Measurements from ENCODE around the gene MED13.
"Not testable (repeated sequence)": the region's sequence is repeated elsewhere in the genome, so short reads cannot be mapped to it uniquely, and the experiment has no call there.

DNA sequence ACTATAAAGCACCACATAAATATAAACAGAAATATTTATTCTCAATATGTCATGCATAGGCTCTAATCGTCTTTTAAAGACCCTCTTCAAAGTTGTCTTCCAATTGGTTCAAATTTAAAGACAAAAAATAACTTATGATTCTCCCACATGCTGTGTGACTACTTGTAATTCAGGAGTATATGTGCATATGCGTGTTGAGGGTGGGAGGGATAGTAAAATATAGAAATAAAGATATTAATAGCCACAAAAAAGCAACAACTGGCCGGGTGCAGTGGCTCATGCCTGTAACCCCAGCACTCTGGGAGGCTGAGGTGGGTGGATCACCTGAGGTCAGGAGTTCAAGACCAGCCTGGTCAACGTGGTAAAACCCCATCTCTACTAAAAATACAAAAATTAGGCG, 170.8 kb downstream of the MED13 start:
- TF ChIP-seq, protein P1, sequence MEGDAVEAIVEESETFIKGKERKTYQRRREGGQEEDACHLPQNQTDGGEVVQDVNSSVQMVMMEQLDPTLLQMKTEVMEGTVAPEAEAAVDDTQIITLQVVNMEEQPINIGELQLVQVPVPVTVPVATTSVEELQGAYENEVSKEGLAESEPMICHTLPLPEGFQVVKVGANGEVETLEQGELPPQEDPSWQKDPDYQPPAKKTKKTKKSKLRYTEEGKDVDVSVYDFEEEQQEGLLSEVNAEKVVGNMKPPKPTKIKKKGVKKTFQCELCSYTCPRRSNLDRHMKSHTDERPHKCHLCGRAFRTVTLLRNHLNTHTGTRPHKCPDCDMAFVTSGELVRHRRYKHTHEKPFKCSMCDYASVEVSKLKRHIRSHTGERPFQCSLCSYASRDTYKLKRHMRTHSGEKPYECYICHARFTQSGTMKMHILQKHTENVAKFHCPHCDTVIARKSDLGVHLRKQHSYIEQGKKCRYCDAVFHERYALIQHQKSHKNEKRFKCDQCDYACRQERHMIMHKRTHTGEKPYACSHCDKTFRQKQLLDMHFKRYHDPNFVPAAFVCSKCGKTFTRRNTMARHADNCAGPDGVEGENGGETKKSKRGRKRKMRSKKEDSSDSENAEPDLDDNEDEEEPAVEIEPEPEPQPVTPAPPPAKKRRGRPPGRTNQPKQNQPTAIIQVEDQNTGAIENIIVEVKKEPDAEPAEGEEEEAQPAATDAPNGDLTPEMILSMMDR (IDR thresholded peaks at IDR 0.05; ENCODE audit: poor library complexity) = not testable (repeated sequence)
- TF ChIP-seq EZH2 (IDR thresholded peaks at IDR 0.05; ENCODE audit: borderline replicate concordance) = not testable (repeated sequence)

All from hepatocyte (in vitro differentiated cells).